Measurements from ENCODE around the gene HES7. TPM values are rescaled to one million over a fixed set of nuclear protein-coding genes. Genes with fewer than 3 reads are reported as not detected.

HES7 gene
- total and polyA plus RNA-seq, 9 of the 15 experiments (the other 6 are each of a cell fraction or from before 2014, with no cell fraction given), result 0.03 to 1.7 (median 0.14) TPM; not detected in 1

- TF ChIP-seq HBP1 (CRISPR knock-in tag; IDR thresholded peaks at IDR 0.05), result no peak
- 0 out of 2 replicates have a peak, but pooled peaks have one; percentile 30 for TF ChIP-seq ZNF589 (CRISPR knock-in tag; IDR thresholded peaks at IDR 0.05; ENCODE audit: low read depth)
- no peak for TF ChIP-seq E2F5 (CRISPR knock-in tag; IDR thresholded peaks at IDR 0.05)
- TF ChIP-seq CBFB (CRISPR knock-in tag; IDR thresholded peaks at IDR 0.05), result no peak
- 0 out of 2 replicates have a peak, but pooled peaks have one; percentile 10 for TF ChIP-seq HCFC1 (IDR thresholded peaks at IDR 0.05; ENCODE audit: low read depth, low read length)
- TF ChIP-seq TAF1 (IDR thresholded peaks at IDR 0.05; ENCODE audit: control insufficient read depth, extremely low read depth, insufficient read depth, low read length, severe bottlenecking), result peak; percentile 67
- no peak for TF ChIP-seq BDP1 (IDR thresholded peaks at IDR 0.05; ENCODE audit: insufficient read depth, insufficient read length)
- no peak for TF ChIP-seq MEF2D (tag; conservative IDR thresholded peaks at IDR 0.05; ENCODE audit: low read depth)
- TF ChIP-seq GATAD2A (IDR thresholded peaks at IDR 0.05), result peak; percentile 95
- TF ChIP-seq WHSC1 (IDR thresholded peaks at IDR 0.05; ENCODE audit: low read length), result no peak
- no peak for TF ChIP-seq CHCHD3 (CRISPR knock-in tag; IDR thresholded peaks at IDR 0.05)
- TF ChIP-seq RBBP5 (IDR thresholded peaks at IDR 0.05; ENCODE audit: borderline replicate concordance, insufficient read depth, low read length, poor library complexity, severe bottlenecking), result peak; percentile 58
- TF ChIP-seq EP300 (IDR thresholded peaks at IDR 0.05; ENCODE audit: low read length), result peak; percentile 50; the same call in 1 of the 2 replicates
- TF ChIP-seq ZNF561 (CRISPR knock-in tag; conservative IDR thresholded peaks at IDR 0.05), result no peak
- peak; percentile 74 for TF ChIP-seq CTBP1 (IDR thresholded peaks at IDR 0.05; ENCODE audit: borderline replicate concordance)
- TF ChIP-seq FOXK2 (conservative IDR thresholded peaks at IDR 0.05 in 1 of 2, IDR thresholded peaks at IDR 0.05 in 1 of 2; ENCODE audit: low read depth in 2 of 2), result no peak
- 0 out of 2 replicates have a peak, but pooled peaks have one; percentile 68 for TF ChIP-seq ZNF592 (IDR thresholded peaks at IDR 0.05)
- TF ChIP-seq TRIM28 (IDR thresholded peaks at IDR 0.05), result no peak
- no peak for TF ChIP-seq XRCC5 (IDR thresholded peaks at IDR 0.05; ENCODE audit: low read depth, low read length)
- no peak for TF ChIP-seq ZC3H8 (IDR thresholded peaks at IDR 0.05)
- TF ChIP-seq NFRKB (IDR thresholded peaks at IDR 0.05; ENCODE audit: low read depth), result no peak
- TF ChIP-seq ZNF766 (CRISPR knock-in tag; conservative IDR thresholded peaks at IDR 0.05), result peak; percentile 42; the same call in 1 of the 2 replicates
- no peak for TF ChIP-seq PYGO2 (tag; IDR thresholded peaks at IDR 0.05)
Measured at GRCh38 chr17:8163978-8164814, 40.3 kb upstream of the HES7 start (continued).

All from K562 (cell line).